ENCODE data around the gene CCNF.

DNA sequence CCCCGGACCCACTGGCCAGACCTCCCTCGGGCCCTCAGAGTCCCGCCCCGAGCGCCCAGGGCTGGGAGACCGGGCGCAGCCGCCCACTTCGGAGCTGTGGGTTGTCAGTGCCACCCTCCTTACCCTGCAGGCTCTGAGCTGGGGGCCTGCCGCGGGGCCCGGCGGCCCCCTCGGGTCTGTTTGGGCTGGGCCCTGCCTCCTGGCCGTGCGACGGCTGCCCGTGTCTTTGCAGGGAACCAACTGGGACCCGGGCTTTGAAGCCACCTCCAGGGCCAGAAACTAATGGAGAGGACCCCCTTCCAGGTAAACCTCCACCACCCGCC is 31.1 kb downstream of the CCNF start:
- TF ChIP-seq ZNF274 (IDR thresholded peaks at IDR 0.05; ENCODE audit: low read depth, low read length) (no peak), YY1 (IDR thresholded peaks at IDR 0.05; ENCODE audit: insufficient read depth, insufficient read length) (no peak), SUZ12 (IDR thresholded peaks at IDR 0.05; ENCODE audit: extremely low read depth, insufficient read depth, insufficient read length) (no peak)

Measured in NT2/D1 (cell line).